NCI-H748 (cell line): Measurements from ENCODE around the gene MEIKIN.

ENCODE experiments used
- DNase-seq: peaks from one replicate; lab custom pipeline; 2025; ENCODE audit not compliant: unreplicated experiment; lab: John Stamatoyannopoulos, UW

Gene MEIKIN

GRCh38 chr5:131945551-131946168 is at the start of gene MEIKIN:
TSS of gene MEIKIN (minus strand) at chr5:131945663. CDS start at chr5:131945505, 158 bp downstream.
- DNase-seq = no peak

GRCh38 chr5:131994533-131995226 is 49.2 kb upstream of the MEIKIN start:
- no peak for DNase-seq

GRCh38 chr5:131994090-131994489 is 48.6 kb upstream of the MEIKIN start:
- no peak for DNase-seq

GRCh38 chr5:131993676-131994075 is 48.2 kb upstream of the MEIKIN start:
- DNase-seq = no peak

- DNase-seq = no peak
Observed at GRCh38 chr5:131992370-131992769, 46.9 kb upstream of the MEIKIN start.

GRCh38 chr5:131991593-131992324 is 46.3 kb upstream of the MEIKIN start:
- no peak for DNase-seq

- no peak for DNase-seq
Observed at GRCh38 chr5:131990716-131991115, 45.3 kb upstream of the MEIKIN start.

- DNase-seq = no peak
Observed at GRCh38 chr5:131988601-131989000, 43.1 kb upstream of the MEIKIN start.

- no peak for DNase-seq
Observed at GRCh38 chr5:131987251-131987650, 41.8 kb upstream of the MEIKIN start.

- DNase-seq = no peak
Observed at GRCh38 chr5:131986161-131986912, 40.9 kb upstream of the MEIKIN start.

- no peak for DNase-seq
Observed at GRCh38 chr5:131984956-131985665, 39.6 kb upstream of the MEIKIN start.

- no peak for DNase-seq
Observed at GRCh38 chr5:131983244-131983771, 37.8 kb upstream of the MEIKIN start.

GRCh38 chr5:131981516-131981915 is 36.1 kb upstream of the MEIKIN start:
- DNase-seq = no peak

GRCh38 chr5:131980696-131981095 is 35.2 kb upstream of the MEIKIN start:
- DNase-seq = no peak

GRCh38 chr5:131979816-131980215 is 34.4 kb upstream of the MEIKIN start:
- no peak for DNase-seq

- DNase-seq = no peak
Observed at GRCh38 chr5:131977212-131977604, 31.7 kb upstream of the MEIKIN start.

- no peak for DNase-seq
Observed at GRCh38 chr5:131976414-131977211, 31.1 kb upstream of the MEIKIN start.

- no peak for DNase-seq
Observed at GRCh38 chr5:131974956-131975726, 29.7 kb upstream of the MEIKIN start.

- DNase-seq = no peak
Observed at GRCh38 chr5:131974622-131974955, 29.1 kb upstream of the MEIKIN start.
